ENCODE data around the gene CD300LB.

The CD300LB gene

DNA sequence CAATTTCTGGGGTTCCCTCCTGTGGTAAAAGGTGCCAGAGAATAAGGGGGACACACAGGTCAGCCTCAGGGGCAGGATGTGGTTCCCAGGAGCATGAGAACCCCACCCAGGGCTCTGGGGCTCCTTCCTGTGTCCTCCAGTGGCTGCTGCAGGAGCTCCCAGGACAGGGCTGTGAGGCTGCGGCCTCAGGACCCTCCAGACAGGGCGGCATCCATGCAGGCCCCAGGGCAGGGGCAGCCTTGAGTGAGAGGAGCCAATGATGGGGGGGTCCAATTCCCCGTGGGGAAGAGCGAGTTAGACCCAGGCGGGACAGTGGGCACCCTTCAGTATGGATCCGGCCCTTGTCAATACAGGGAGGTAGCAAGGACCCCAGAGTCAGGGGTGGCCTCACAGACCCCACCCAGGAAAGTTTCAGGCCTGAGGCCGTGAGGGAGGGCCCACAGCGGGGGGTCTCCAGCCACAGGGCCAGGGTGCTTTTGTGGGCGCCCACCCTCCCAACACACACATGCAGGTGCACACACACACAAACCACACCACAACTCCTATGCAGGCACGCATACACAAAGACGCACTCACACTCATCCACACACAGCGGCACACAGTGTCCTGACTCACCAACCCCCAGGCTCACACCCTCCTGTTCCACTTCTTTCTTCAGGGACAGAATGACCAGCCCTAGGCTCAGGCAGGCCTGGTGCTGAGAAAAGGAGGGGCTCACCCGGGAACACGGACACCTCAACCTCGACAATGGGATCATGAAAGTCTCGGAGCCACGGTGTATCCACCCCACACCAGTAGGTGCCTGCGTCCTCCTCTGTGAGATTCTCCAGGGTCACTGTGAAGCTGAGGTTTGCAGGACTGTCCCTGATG lies 12.9 kb upstream of the CD300LB start:
- DNase-seq (ENCODE audit: low spot score): no peak
- TF ChIP-seq CTCF (IDR thresholded peaks at IDR 0.05; ENCODE audit: extremely low read depth, insufficient read depth, missing control alignments): no peak
- in situ Hi-C loops (cut with MboI; ENCODE audit: low pct_unique_long_range_greater_than_20kb, low sequenced_read_pairs, unreplicated experiment): no loop called here

DNA sequence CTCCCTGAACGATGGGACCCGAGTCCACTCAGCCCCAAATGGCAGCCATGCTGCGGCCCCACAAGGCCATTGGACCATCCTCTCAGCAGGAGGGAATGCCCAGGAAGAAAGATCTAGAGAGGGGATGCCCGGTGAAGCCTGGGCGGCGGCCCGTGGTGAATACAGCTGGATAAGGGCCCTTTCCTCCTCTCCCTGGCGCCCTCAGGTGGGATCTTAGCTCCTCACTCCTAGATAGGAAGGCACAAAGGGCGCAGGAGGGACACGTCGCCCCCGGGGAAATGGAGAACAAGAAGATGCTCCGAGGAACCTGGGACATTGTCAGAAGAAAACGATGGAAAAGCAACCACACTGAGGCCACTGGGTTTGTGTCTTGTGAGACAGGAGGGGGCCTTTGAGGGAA lies 12.1 kb upstream of the CD300LB start:
- TF ChIP-seq CTCF (IDR thresholded peaks at IDR 0.05; ENCODE audit: extremely low read depth, insufficient read depth, missing control alignments): no peak
- no peak for DNase-seq (ENCODE audit: low spot score)
- in situ Hi-C loops (cut with MboI; ENCODE audit: low pct_unique_long_range_greater_than_20kb, low sequenced_read_pairs, unreplicated experiment): no loop called here

DNA sequence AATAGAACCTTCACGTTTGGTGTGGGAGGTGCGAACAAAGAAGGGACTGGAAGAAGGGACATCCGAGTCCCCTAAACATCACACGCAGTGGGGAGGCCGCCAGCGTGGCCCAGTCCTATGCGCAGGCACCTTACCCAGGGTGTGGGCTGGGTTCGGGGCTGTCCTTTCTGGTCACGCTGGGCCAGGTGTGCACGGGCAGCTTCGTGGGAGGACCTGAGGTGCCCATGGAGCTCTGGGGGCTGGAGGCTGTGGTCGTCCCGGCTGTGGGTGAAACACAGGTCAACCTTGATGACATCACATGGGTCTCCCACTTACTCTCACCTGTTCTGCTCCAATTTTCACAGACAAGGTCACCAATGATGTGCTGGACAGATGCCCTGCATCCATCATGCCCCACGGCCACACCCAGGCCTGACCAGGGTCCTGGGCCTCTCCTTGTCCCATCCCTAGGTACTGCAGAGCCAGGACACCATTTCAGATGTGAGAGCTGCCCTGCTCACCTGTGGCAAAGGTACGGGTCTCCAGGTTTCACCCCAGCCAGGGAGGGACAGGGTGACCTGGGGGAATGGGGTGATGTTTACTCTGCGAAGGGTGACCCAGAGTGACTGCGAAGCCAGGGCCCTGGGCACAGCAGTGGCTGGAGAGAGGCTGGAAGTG lies 11.6 kb upstream of the CD300LB start:
- in situ Hi-C loops (cut with MboI; ENCODE audit: low pct_unique_long_range_greater_than_20kb, low sequenced_read_pairs, unreplicated experiment): no loop called here
- DNase-seq (ENCODE audit: low spot score): no peak
- no peak for TF ChIP-seq CTCF (IDR thresholded peaks at IDR 0.05; ENCODE audit: extremely low read depth, insufficient read depth, missing control alignments)

DNA sequence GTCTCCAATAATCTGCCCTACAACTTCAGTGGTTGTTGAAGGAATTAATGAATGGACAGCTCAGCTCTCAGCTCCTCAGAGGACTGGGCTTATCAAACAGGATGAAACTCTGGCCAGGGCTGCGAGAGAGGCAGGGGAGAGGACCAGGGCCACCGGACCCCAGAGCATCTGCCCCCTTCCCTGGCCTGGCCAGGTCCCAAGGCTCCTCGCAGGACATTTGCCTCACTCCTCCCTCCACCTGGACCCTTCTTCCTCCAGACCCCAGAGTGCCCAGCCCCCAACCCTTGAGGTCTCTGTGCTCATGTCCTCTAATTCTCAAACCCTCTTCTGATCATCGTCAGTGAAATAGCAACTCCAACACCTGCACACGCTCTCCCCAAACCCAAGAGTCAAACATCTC lies 10.9 kb upstream of the CD300LB start:
- no peak for TF ChIP-seq CTCF (IDR thresholded peaks at IDR 0.05; ENCODE audit: extremely low read depth, insufficient read depth, missing control alignments)
- in situ Hi-C loops (cut with MboI; ENCODE audit: low pct_unique_long_range_greater_than_20kb, low sequenced_read_pairs, unreplicated experiment): no loop called here
- no peak for DNase-seq (ENCODE audit: low spot score)

GRCh38 chr17:74541176-74542111 lies 10.2 kb upstream of the CD300LB start:
- no peak for TF ChIP-seq CTCF (IDR thresholded peaks at IDR 0.05; ENCODE audit: extremely low read depth, insufficient read depth, missing control alignments)
- no peak for DNase-seq (ENCODE audit: low spot score)
- in situ Hi-C loops (cut with MboI; ENCODE audit: low pct_unique_long_range_greater_than_20kb, low sequenced_read_pairs, unreplicated experiment): no loop called here

DNA sequence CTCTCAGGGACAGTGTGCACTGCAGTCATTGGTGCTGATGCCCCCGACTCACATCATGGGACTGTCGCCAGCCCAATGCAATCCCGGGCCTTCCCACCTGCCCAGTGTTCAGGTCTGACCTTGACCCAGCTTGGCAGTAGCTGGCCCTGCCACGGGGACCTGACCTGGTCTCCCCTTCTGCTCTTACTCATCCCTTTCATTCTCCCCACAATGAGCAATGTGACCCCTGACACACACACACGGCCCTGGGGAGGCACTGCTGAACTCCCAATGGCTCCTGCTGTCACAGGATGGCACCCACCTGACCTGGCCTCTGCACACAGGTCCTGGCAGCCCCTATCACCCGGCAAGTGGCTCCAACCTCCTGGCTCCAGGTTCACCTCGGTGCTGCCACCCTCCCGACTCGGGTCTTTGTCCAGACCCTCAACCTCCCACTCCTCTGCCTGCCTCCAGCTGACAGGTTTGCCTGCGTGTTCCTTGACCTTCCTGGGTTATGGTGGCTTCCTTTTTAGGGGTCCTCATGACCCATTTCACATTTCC lies 8.1 kb upstream of the CD300LB start:
- no peak for TF ChIP-seq CTCF (IDR thresholded peaks at IDR 0.05; ENCODE audit: extremely low read depth, insufficient read depth, missing control alignments)
- in situ Hi-C loops (cut with MboI; ENCODE audit: low pct_unique_long_range_greater_than_20kb, low sequenced_read_pairs, unreplicated experiment): no loop called here
- no peak for DNase-seq (ENCODE audit: low spot score)
